ENCODE measurements around the gene ZIK1.

The ZIK1 gene

GRCh38 chr19:57613941-57614743 lies 30.2 kb downstream of the ZIK1 start, which contains the start of gene ZNF134:
Gene ZNF134, plus strand, starts transcription at chr19:57614242. Its CDS starts 5,227 bp downstream, at chr19:57619469.
- TF ChIP-seq, protein P1, sequence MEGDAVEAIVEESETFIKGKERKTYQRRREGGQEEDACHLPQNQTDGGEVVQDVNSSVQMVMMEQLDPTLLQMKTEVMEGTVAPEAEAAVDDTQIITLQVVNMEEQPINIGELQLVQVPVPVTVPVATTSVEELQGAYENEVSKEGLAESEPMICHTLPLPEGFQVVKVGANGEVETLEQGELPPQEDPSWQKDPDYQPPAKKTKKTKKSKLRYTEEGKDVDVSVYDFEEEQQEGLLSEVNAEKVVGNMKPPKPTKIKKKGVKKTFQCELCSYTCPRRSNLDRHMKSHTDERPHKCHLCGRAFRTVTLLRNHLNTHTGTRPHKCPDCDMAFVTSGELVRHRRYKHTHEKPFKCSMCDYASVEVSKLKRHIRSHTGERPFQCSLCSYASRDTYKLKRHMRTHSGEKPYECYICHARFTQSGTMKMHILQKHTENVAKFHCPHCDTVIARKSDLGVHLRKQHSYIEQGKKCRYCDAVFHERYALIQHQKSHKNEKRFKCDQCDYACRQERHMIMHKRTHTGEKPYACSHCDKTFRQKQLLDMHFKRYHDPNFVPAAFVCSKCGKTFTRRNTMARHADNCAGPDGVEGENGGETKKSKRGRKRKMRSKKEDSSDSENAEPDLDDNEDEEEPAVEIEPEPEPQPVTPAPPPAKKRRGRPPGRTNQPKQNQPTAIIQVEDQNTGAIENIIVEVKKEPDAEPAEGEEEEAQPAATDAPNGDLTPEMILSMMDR (IDR thresholded peaks at IDR 0.05), result no peak

GRCh38 chr19:57615346-57615745 lies 31.4 kb downstream of the ZIK1 start:
- TF ChIP-seq, protein P1 (IDR thresholded peaks at IDR 0.05), result no peak

GRCh38 chr19:57620673-57621348 lies 36.9 kb downstream of the ZIK1 start:
- TF ChIP-seq, protein P1 (IDR thresholded peaks at IDR 0.05), result no peak

DNA sequence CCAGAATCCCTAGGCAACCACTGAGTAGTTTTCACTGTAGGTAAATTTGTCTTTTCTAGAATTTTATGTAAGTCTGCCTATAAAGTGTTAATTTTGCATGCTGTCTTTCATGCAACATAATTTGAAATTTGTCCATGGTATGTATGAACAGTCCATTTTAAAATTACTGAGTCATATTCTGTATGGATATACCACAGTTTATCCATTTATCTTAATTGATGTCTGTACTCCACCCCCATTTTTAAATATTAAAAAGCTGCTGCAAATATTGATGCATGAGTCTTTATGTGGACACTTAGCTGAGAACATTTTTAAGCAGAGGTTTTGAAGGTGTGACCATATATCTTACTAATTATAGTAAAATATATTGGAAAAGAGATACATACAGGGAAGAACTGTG lies 39.1 kb downstream of the ZIK1 start:
- TF ChIP-seq, protein P1 (IDR thresholded peaks at IDR 0.05), result no peak

- TF ChIP-seq, protein P1 (IDR thresholded peaks at IDR 0.05), result no peak
Observed at GRCh38 chr19:57632987-57633831, 49.3 kb downstream of the ZIK1 start, which contains the start of gene ZNF211. Gene ZNF211, plus strand, starts transcription at chr19:57633168. Its CDS starts 179 bp downstream, at chr19:57633347.

DNA sequence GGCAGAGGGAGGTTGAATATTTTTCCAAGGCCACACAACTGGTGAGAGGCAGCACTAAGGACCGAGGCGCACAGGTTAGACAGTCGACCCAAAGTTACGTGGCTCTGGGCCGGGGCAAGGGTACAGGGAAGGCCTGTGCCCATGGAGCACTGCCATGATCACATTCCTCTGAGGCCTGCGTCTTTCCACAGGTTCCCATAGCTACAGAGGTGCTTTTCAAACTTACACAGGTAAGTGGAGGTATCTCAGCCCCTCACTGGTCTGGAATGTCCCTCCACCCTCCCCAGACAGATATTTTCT lies 49.8 kb downstream of the ZIK1 start:
- TF ChIP-seq, protein P1 (IDR thresholded peaks at IDR 0.05), result no peak

DNA sequence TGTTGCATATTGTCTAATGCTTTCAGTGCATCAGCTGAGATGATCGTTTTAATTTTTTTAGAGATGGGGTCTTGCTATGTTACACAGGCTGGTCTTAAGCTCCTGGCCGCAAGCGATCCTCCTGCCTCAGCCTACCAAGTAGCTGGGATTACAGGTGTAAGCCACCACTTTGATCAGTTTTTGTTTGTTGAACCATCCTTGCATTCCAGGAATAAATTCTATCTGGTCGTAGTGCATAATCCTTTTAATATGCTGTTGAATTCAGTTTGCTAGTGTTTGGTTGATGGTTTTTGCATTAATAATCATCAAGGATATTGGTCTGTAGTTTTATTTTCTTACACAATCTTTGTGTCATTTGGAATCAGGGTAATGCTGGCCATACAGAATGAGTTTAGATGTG lies 53.4 kb downstream of the ZIK1 start:
- TF ChIP-seq, protein P1 (IDR thresholded peaks at IDR 0.05), result no peak
